CD4-positive, alpha-beta T cell treated with Interleukin-17A for 4 hours (primary cell): ENCODE data around the gene PGBD4.
"Not testable (repeated sequence)": the region's sequence is repeated elsewhere in the genome, so short reads cannot be mapped to it uniquely, and the experiment has no call there.

ENCODE experiments used
- DNase-seq: peaks from one replicate; pipeline ENCODE4 v3.0.0-alpha.2; 2020; ENCODE audit warnings: mixed read lengths

The PGBD4 gene

GRCh38 chr15:34114739-34115138 is 12.9 kb downstream of the PGBD4 start:
- DNase-seq = no peak

- DNase-seq = no peak
These were observed 14.7 kb downstream of the PGBD4 start for GRCh38 chr15:34116620-34117019.

GRCh38 chr15:34119291-34119690 is 17.4 kb downstream of the PGBD4 start:
- DNase-seq = no peak

GRCh38 chr15:34120420-34120819 is 18.5 kb downstream of the PGBD4 start:
- not testable (repeated sequence) for DNase-seq

- not testable (repeated sequence) for DNase-seq
These were observed 19.9 kb downstream of the PGBD4 start for GRCh38 chr15:34121786-34122185.

- DNase-seq = no peak
These were observed 20.9 kb downstream of the PGBD4 start for GRCh38 chr15:34122771-34123183.

- no peak for DNase-seq
These were observed 22.8 kb downstream of the PGBD4 start for GRCh38 chr15:34124651-34125050.

- DNase-seq = no peak
These were observed 24.1 kb downstream of the PGBD4 start for GRCh38 chr15:34125945-34126344.

- DNase-seq = no peak
These were observed 24.6 kb downstream of the PGBD4 start for GRCh38 chr15:34126522-34126921.

- DNase-seq = no peak
These were observed 27.0 kb downstream of the PGBD4 start for GRCh38 chr15:34128898-34129297.

- no peak for DNase-seq
These were observed 31.0 kb downstream of the PGBD4 start for GRCh38 chr15:34132881-34133280.

- no peak for DNase-seq
These were observed 31.6 kb downstream of the PGBD4 start for GRCh38 chr15:34133511-34133910.

GRCh38 chr15:34147371-34148140 is 45.7 kb downstream of the PGBD4 start:
- DNase-seq = no peak

GRCh38 chr15:34154725-34155204 is 52.9 kb downstream of the PGBD4 start:
- DNase-seq = no peak

GRCh38 chr15:34155859-34156258 is 54.0 kb downstream of the PGBD4 start:
- DNase-seq = no peak
